ENCODE data around the gene KLHDC9. TPM values are rescaled to one million over a fixed set of nuclear protein-coding genes. Genes with fewer than 3 reads are reported as not detected.

The KLHDC9 gene
- total and polyA plus RNA-seq, 2 of the 8 experiments (the other 6 are each of a cell fraction or from before 2014, with no cell fraction given) = 6.5 to 15.6 TPM

DNA sequence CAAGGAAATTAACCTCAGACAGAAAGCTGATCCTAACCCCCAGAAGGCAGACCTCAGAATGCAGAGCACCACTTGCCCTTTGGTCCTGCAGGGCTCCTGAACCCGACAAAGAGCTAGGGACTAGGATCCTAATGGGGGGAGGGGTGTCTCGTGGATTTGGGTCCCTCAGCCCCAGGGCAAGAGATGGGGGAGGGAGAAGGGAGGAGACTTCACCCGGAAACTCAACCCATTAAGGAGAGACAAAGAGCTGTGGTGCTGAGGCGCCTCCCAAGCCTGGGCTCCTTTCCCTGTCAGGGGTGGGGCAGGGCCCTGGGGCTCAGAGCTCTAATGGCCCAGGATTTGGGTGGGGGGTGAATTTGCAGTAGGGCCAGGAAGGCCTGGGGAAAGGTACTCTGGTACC lies 11.7 kb upstream of the KLHDC9 start:
- Histone ChIP-seq H2BK20ac (ENCODE audit: low read length) (no peak overlapping the region), H3K79me1 (ENCODE audit: low read depth, low read length) (no peaks in the 10 kb centered on the region), H4K91ac (replicated peaks; ENCODE audit: insufficient read length, low read length) (no peak overlapping the region), H2BK12ac (ENCODE audit: low read depth, low read length) (no peak overlapping the region; the same call in 1 of the 2 replicates), H3K9me3 (ENCODE audit: insufficient read depth in 2 of 2, low read depth in 1 of 2, low read length in 1 of 2) (no peaks in the 10 kb centered on the region), H2AFZ (ENCODE audit: low read length) (no peak overlapping the region), H3K23ac (ENCODE audit: insufficient read length) (no peak overlapping the region), H3K14ac (ENCODE audit: insufficient read length) (no peak overlapping the region), H3K4ac (replicated peaks; ENCODE audit: insufficient read length, low read depth, low read length) (no peak overlapping the region), H4K20me1 (replicated peaks in 1 of 2; ENCODE audit: control insufficient read depth in 1 of 2, insufficient read depth in 2 of 2, low read length in 2 of 2) (no peaks in the 10 kb centered on the region), H3K27ac (ENCODE audit: low read depth, low read length) (no peak overlapping the region), H4K5ac (ENCODE audit: insufficient read length, low read depth, low read length) (no peak overlapping the region), H3K18ac (ENCODE audit: extremely low read depth, low read length) (no peak overlapping the region), H2BK15ac (ENCODE audit: low read length) (no peak overlapping the region), H3K79me2 (ENCODE audit: control insufficient read depth in 1 of 2, insufficient read depth in 2 of 2, low read length in 2 of 2) (no peaks in the 10 kb centered on the region), H3K9ac (replicated peaks in 1 of 4; ENCODE audit: extremely low read depth in 1 of 4, low read depth in 3 of 4, low read length in 3 of 4) (0 out of 7 replicates have a peak overlapping the region, but pooled peaks of 1 of the 4 experiments have one; percentile 8), H3K4me2 (ENCODE audit: insufficient read depth in 1 of 2, low read depth in 2 of 2, low read length in 2 of 2) (no peak overlapping the region), H2AK5ac (ENCODE audit: low read depth, low read length) (no peak overlapping the region), H3K4me3 (ENCODE audit: extremely low read depth in 1 of 4, insufficient read depth in 2 of 4, low read depth in 3 of 4, low read length in 4 of 4) (no peak overlapping the region), H2BK120ac (replicated peaks; ENCODE audit: low read depth, low read length) (no peak overlapping the region), H3K27me3 (replicated peaks in 1 of 4; ENCODE audit: control insufficient read depth in 3 of 4, extremely low read depth in 1 of 4, insufficient read depth in 3 of 4, low read length in 3 of 4) (no peaks in the 10 kb centered on the region), H3K56ac (replicated peaks; ENCODE audit: insufficient read length, low read depth, low read length) (no peak overlapping the region), H3K4me1 (replicated peaks in 1 of 4; ENCODE audit: control insufficient read depth in 3 of 4, insufficient read depth in 4 of 4, low read length in 3 of 4) (peaks cover 0 to 12% (median 0%) of the 10 kb centered on the region in 4 experiments; a peak in 3 of 7 replicates), H4K8ac (ENCODE audit: extremely low read depth, insufficient read depth, low read length) (no peak overlapping the region), H3K23me2 (ENCODE audit: low read depth, low read length) (peaks cover 2% of the 10 kb centered on the region; the same call in 1 of the 2 replicates), H2BK5ac (ENCODE audit: low read depth, low read length) (no peak overlapping the region), H3K36me3 (ENCODE audit: control insufficient read depth in 2 of 4, insufficient read depth in 4 of 4, low read length in 3 of 4) (no peaks in the 10 kb centered on the region)
- FAIRE-seq = no peak
- ChIA-PET POLR2A (ENCODE audit: partially characterized antibody) (no interaction called here), CTCF (ENCODE audit: partially characterized antibody) (interaction anchor here (1.3 to 11.9 kb wide), 5 partner anchors 12 to 132 kb away, joined by 3 to 156 read pairs (median 5); partner anchors contain the start of genes ARHGAP30, ITLN2 and KLHDC9)
- WGBS, 2 experiments (ENCODE audit: extremely low coverage in 1 of 2, insufficient coverage in 1 of 2, insufficient read length in 1 of 2, insufficient replicate concordance in 2 of 2, low coverage in 1 of 2, low lambda C conversion rate in 2 of 2, missing lambda C conversion rate in 1 of 2) = 85% methylated on average over 4 of the region's 4 CpGs; no CpG with 5 or more reads in 1 of the 2 experiments
- DNase-seq (ENCODE audit: low read depth in 1 of 2, low spot score in 2 of 2) = no peak
- no peak for TF ChIP-seq EP300 (IDR thresholded peaks at IDR 0.05; ENCODE audit: borderline replicate concordance in 1 of 2, low read depth in 2 of 2, low read length in 2 of 2)
- no peak for TF ChIP-seq ZNF274 (IDR thresholded peaks at IDR 0.05; ENCODE audit: borderline replicate concordance, extremely low read depth, low read length)
- no peak for TF ChIP-seq POLR2AphosphoS5 (IDR thresholded peaks at IDR 0.05; ENCODE audit: low read depth, low read length)
- no peak for TF ChIP-seq SP1 (IDR thresholded peaks at IDR 0.05; ENCODE audit: low read depth, low read length)
- TF ChIP-seq CHD1 (IDR thresholded peaks at IDR 0.05; ENCODE audit: low read depth, low read length) = no peak
- TF ChIP-seq TAF1 (IDR thresholded peaks at IDR 0.05; ENCODE audit: low read depth, low read length) = no peak
- no peak for TF ChIP-seq RFX5 (IDR thresholded peaks at IDR 0.05; ENCODE audit: borderline replicate concordance, low read depth, low read length)
- no peak for TF ChIP-seq SIRT6 (IDR thresholded peaks at IDR 0.05; ENCODE audit: low read length)
- no peak for TF ChIP-seq SP2 (IDR thresholded peaks at IDR 0.05; ENCODE audit: low read length)
- TF ChIP-seq SRF (IDR thresholded peaks at IDR 0.05; ENCODE audit: low read depth, low read length) = no peak
- TF ChIP-seq MAFK (IDR thresholded peaks at IDR 0.05; ENCODE audit: low read depth, low read length) = no peak
- TF ChIP-seq BCL11A (IDR thresholded peaks at IDR 0.05; ENCODE audit: low read depth in 2 of 2, low read length in 2 of 2) = no peak
- no peak for TF ChIP-seq CTBP2 (IDR thresholded peaks at IDR 0.05; ENCODE audit: borderline replicate concordance, insufficient read depth, insufficient read length, low read length)
- no peak for TF ChIP-seq KDM1A (IDR thresholded peaks at IDR 0.05; ENCODE audit: borderline replicate concordance, low read length)
- no peak for TF ChIP-seq HDAC2 (IDR thresholded peaks at IDR 0.05; ENCODE audit: borderline replicate concordance in 1 of 2, low read depth in 2 of 2, low read length in 2 of 2)
